Right renal cortex interstitium (tissue), 3 donors: ENCODE data around the gene MMRN1. TPM values are rescaled to one million over a fixed set of nuclear protein-coding genes. Genes with fewer than 3 reads are reported as not detected.

ENCODE experiments used
- DNase-seq, 3 donors: peaks; one replicate each; pipeline ENCODE4 v3.0.0-alpha.2; 2013; ENCODE audit warnings: low read depth in 3 of 3, low spot score in 2 of 3
- polyA plus RNA-seq, 3 donors: library from polyadenylated mRNA; unstranded; fragments of 120-200 nt; gene quantifications; one replicate each; pipeline ENCODE4 v1.2.1, GENCODE V29; 2013; ENCODE audit not compliant: insufficient read length in 3 of 3

MMRN1 gene
- polyA plus RNA-seq, 3 donors: 2.1 to 3.1 (median 2.5) TPM

DNA sequence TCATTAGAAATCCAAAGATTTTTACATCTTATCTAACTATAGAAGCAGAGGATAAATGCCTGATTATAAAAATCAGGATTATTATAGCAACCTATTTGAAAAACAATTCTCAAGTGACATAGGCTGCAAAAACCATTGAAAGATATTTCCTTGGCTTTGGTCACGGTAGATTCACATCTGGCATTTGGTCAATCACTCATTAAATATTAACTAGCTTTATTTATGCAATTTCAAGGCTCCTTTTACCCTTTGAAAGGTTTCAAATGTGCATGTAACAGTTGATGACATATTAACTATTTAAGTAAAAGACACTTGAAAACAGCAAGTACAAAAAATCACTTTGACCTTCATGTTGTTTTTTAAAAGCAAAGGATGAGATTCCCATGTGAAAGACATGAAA lies 98.1 kb downstream of the MMRN1 start:
- peak in 1 of 3 donors; percentile 29 for DNase-seq

DNA sequence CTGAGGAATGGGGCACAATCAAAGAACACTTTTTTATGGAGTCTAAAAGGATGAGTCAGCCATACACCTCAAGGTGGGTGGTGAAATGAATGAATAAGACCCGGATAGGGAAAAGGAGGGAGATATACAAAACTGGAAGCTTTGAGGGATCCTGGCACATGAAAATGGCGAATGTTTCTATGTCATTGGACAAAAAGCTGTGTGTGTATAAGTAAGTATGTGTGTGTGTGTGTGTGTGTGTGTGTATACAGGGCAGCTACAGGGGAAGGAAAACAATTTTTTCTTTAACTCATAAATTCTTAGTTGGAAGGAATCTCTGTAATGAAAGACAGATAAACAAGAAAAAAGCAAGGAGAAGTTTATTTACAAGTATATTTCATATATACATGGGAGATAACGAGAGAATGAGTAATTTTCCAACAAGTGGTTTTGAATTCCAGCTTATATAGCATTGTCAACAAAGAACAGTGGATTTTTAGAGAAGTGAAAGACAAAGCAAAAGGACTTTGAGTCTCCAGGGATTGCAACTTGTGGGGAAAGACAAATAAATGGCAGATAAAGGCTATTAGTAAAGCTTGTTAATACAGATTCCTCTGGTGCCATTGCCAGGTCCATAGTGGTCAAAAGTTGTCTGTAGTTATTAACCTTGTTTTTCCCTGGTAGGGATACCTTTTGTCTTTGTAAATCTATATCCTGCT lies 99.7 kb downstream of the MMRN1 start:
- DNase-seq: no peak

GRCh38 chr4:89995006-89995405 lies 100.4 kb downstream of the MMRN1 start:
- no peak for DNase-seq

GRCh38 chr4:89995814-89996213 lies 101.2 kb downstream of the MMRN1 start:
- DNase-seq: no peak

GRCh38 chr4:89997171-89997704 lies 102.6 kb downstream of the MMRN1 start:
- DNase-seq: no peak

DNA sequence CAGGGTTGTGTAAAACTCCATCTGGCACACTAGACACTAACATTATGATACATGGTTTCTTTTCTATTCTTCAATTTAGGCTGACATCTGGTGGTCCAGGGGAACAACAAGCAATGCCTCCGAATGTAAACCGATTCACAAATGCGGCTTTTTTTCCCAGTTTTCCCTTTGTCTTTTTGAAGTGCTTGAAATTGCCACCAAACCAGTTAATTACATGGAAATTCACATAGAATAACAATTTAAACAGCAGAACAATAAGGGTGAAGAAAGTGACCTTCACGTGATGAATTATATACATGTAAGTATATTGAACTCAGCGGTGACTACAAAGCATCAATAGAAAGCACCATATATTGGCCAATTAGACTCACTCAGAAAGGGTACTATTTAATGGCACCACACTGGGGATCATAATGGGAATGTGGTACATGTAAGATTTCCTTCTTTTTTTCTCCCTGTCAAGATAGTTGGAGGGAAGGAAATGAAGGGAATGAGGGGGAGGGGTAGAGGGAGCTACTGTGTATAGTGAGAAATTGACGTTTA lies 103.9 kb downstream of the MMRN1 start:
- no peak for DNase-seq

GRCh38 chr4:90001023-90001422 lies 106.4 kb downstream of the MMRN1 start:
- DNase-seq: no peak

DNA sequence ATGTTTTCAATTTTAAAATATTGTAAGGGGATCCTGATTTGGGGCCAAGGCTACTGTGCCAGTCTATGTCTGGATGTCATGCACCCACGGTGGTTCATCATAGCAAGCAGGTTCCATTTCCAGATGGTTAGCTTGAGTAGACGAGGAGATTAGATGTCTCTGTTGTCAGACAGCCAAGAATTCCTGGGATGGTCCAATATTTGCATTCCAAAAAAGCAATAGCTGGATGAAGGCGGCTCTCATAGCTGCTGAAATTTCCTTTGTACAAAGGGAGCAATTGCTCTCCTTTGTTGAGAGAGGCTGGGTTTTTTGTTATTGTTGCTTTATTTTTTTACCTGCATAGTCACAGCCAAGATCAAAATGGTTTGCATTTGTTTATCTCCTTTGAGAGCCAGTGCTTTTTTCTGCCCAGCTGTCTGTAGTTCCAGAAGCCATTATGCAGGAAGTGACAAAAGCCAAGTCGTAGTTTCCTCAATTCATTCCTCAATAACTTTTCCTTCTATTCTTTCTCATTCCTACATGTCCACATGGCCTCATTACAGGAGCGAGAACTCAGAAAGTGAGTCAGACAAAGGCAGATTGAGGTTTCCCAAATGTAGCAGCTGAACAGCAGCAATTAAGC lies 107.9 kb downstream of the MMRN1 start:
- DNase-seq: no peak

Other genes with a start within 250 kb of the MMRN1 start
- gene SNCA, start 57.7 kb upstream of the MMRN1 start, polyA plus RNA-seq: 10 to 100 TPM; 67.6 to 70.9 (median 70.0) TPM
- 10 to 100 TPM; 19.7 to 21.2 (median 20.6) TPM for gene CCSER1, start 232.5 kb downstream of the MMRN1 start, polyA plus RNA-seq